Natural killer cell (primary cell): ENCODE results near the gene SULT1C3. TPM values are rescaled to one million over a fixed set of nuclear protein-coding genes. Genes with fewer than 3 reads are reported as not detected.

Experiments
- ATAC-seq, 3 donors: fragments of 150-1000 bp in 2 of 3; fragments of 200-7000 bp in 1 of 3; cut with Tn5 transposase; 1 replicate in 1 of 3; 2 replicates in 2 of 3; pipeline ENCODE4 v1.10.0; 2021; ENCODE audit warnings: mild to moderate bottlenecking in 2 of 3, moderate library complexity in 2 of 3
- DNase-seq, 2 donors: peaks; one replicate each; pipeline versions ENCODE4 v3.0.0 to v3.0.0-alpha.2; 2013 to 2021; ENCODE audit warnings: mixed read lengths in 1 of 2
- H3K27ac ChIP-seq: one replicate; pipeline ENCODE4 v1.5.1; 2013; ENCODE audit warnings: mild to moderate bottlenecking, low read length
- H3K27me3 ChIP-seq: one replicate; pipeline ENCODE4 v1.6.1; 2013; ENCODE audit warnings: low read length; ENCODE audit not compliant: control insufficient read depth, insufficient read depth
- H3K36me3 ChIP-seq: one replicate; pipeline ENCODE4 v1.6.1; 2013; ENCODE audit warnings: low read length; ENCODE audit not compliant: control insufficient read depth, insufficient read depth
- H3K4me1 ChIP-seq: one replicate; pipeline ENCODE4 v1.6.1; 2013; ENCODE audit warnings: low read length; ENCODE audit not compliant: control insufficient read depth, insufficient read depth
- H3K4me3 ChIP-seq: one replicate; pipeline ENCODE4 v1.5.1; 2013; ENCODE audit warnings: low read length
- H3K9me3 ChIP-seq: one replicate; pipeline ENCODE4 v1.6.1; 2013; ENCODE audit warnings: low read length; ENCODE audit not compliant: control insufficient read depth, insufficient read depth
- H3K27ac Mint-ChIP-seq, 2 donors: one replicate each; pipeline ENCODE4 v1.8.0; 2022; ENCODE audit warnings: mild to moderate bottlenecking in 2 of 2, mixed read lengths in 2 of 2, moderate library complexity in 1 of 2
- H3K27me3 Mint-ChIP-seq, 2 donors: one replicate each; pipeline ENCODE4 v1.8.0; 2022; ENCODE audit warnings: low read depth in 2 of 2, mixed read lengths in 2 of 2
- H3K36me3 Mint-ChIP-seq: one replicate; pipeline ENCODE4 v1.8.0; 2022; ENCODE audit warnings: mixed read lengths
- H3K4me1 Mint-ChIP-seq, 2 donors: one replicate each; pipeline ENCODE4 v1.8.0; 2022; ENCODE audit warnings: mixed read lengths in 2 of 2
- H3K4me3 Mint-ChIP-seq: one replicate; pipeline ENCODE4 v1.8.0; 2022; ENCODE audit warnings: mild to moderate bottlenecking, moderate library complexity, mixed read lengths
- H3K9me3 Mint-ChIP-seq, 2 donors: one replicate each; pipeline ENCODE4 v1.8.0; 2022; ENCODE audit warnings: mixed read lengths in 2 of 2
- CTCF ChIP-seq: fragments of 200-600 bp; IDR thresholded peaks from one replicate; pipeline ENCODE4 v1.8.0; 2022; ENCODE audit warnings: antibody characterized with exemption
- WGBS: methylation state at CpG from one replicate; pipeline ENCODE4 v1.1.7; 2013; ENCODE audit warnings: missing lambda C conversion rate; ENCODE audit not compliant: insufficient coverage; 5-methylcytosine and 5-hydroxymethylcytosine counted together
- intact Hi-C: fragments of 100-400 bp; cut with micrococcal nuclease; formaldehyde crosslinking; loops from one replicate; pipeline ENCODE4 v1.14.2; 2022
- total RNA-seq, 4 donors: library from RNA; stranded (reverse); fragments of 120-200 nt in 1 of 4; gene quantifications; one replicate each; pipeline versions ENCODE4 v1.2.3 to v1.2.4, GENCODE V29; 2013 to 2022

Gene SULT1C3
- total RNA-seq, 3 donors from 2014 or later (not counting 1 experiment from before 2014, with no cell fraction given), result not detected

DNA sequence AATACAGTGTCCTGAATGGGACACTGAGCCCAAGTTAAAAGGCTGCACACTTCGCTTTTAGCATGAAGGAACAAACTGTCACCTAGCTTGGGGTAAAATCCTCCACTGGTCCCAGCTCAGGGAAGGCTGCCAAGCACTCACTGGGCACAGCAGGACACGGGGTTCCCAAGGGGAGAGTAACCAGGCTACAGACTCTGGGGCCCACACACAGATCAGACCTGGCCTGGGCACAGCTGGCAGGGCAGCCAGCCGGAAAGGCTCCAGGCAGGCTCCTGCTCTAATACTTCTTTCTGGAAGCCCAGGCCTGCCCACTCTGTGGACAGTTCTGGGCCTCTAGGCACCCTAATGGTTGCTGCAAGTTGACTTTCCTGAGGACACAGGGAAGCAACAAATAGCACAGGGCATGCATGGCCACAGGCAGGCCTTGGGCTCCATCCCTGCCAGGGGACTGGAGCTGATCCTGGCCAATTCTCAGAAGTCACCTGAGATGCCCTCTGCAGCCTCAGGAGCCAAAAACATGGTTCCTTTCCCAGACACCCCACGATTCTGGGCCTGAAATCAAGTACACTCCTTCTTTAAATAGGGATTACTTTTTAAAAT is 18.7 kb upstream of the SULT1C3 start:
- Histone ChIP-seq H3K4me3 (no peak overlapping the region), H3K27me3 (no peaks in the 10 kb centered on the region), H3K4me1 (no peaks in the 10 kb centered on the region), H3K27ac (no peak overlapping the region), H3K36me3 (no peaks in the 10 kb centered on the region), H3K9me3 (peaks cover 9% of the 10 kb centered on the region)
- no peaks in the 10 kb centered on the region for H3K4me1 Mint-ChIP-seq
- no peak overlapping the region for H3K27ac Mint-ChIP-seq
- H3K27me3 Mint-ChIP-seq, result no peaks in the 10 kb centered on the region
- peaks cover 5 to 9% of the 10 kb centered on the region in 2 donors for H3K9me3 Mint-ChIP-seq
- DNase-seq (no peak), ATAC-seq (no peak)
- 79% methylated on average over 4 of the region's 4 CpGs for WGBS
- intact Hi-C loops, result no loop called here
- no peak overlapping the region for H3K4me3 Mint-ChIP-seq
- TF ChIP-seq CTCF, result no peak
- no peaks in the 10 kb centered on the region for H3K36me3 Mint-ChIP-seq

DNA sequence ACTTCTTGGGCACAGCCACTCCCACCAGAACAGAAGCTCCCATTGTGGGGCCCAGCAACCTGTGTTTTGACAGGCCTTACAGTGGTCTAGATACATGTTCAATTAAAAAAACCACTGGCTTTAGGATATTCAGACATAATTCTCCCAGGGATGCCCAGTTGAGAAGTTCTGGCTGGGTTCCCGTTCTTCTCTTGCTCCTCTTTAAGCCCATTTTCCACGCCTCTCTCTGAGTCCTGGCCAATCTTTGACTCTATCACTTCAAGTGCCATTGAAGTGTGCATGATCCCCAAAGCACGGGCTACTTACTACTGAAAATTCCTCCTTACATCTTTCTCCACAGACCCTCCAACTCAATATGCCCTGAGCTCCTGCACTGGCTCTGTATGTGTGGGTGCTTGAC is 17.5 kb upstream of the SULT1C3 start:
- intact Hi-C loops, result no loop called here
- TF ChIP-seq CTCF, result no peak
- Histone ChIP-seq H3K4me3 (no peak overlapping the region), H3K9me3 (peaks cover 9% of the 10 kb centered on the region), H3K27ac (no peak overlapping the region), H3K4me1 (no peaks in the 10 kb centered on the region), H3K36me3 (no peaks in the 10 kb centered on the region), H3K27me3 (no peaks in the 10 kb centered on the region)
- peaks cover 5 to 9% of the 10 kb centered on the region in 2 donors for H3K9me3 Mint-ChIP-seq
- H3K4me1 Mint-ChIP-seq, result no peaks in the 10 kb centered on the region
- ATAC-seq (no peak), DNase-seq (no peak)
- no peak overlapping the region for H3K4me3 Mint-ChIP-seq
- no peak overlapping the region for H3K27ac Mint-ChIP-seq
- 82% methylated on average over 3 of the region's 3 CpGs for WGBS
- no peaks in the 10 kb centered on the region for H3K36me3 Mint-ChIP-seq
- peaks cover 0 to 2% of the 10 kb centered on the region in 2 donors for H3K27me3 Mint-ChIP-seq

- Histone ChIP-seq H3K9me3 (peaks cover 9% of the 10 kb centered on the region), H3K4me1 (no peaks in the 10 kb centered on the region), H3K36me3 (no peaks in the 10 kb centered on the region), H3K27ac (no peak overlapping the region), H3K27me3 (no peaks in the 10 kb centered on the region), H3K4me3 (no peak overlapping the region)
- H3K27ac Mint-ChIP-seq, result no peak overlapping the region
- intact Hi-C loops, result no loop called here
- peaks cover 0 to 4% of the 10 kb centered on the region in 2 donors for H3K27me3 Mint-ChIP-seq
- no peaks in the 10 kb centered on the region for H3K36me3 Mint-ChIP-seq
- H3K9me3 Mint-ChIP-seq, result peaks cover 5 to 9% of the 10 kb centered on the region in 2 donors
- no peaks in the 10 kb centered on the region for H3K4me1 Mint-ChIP-seq
- WGBS, result 88% methylated on average over 4 of the region's 4 CpGs
- no peak for ATAC-seq
- DNase-seq, result no peak
- H3K4me3 Mint-ChIP-seq, result no peak overlapping the region
- TF ChIP-seq CTCF, result no peak
These were observed 16.2 kb upstream of the SULT1C3 start for GRCh38 chr2:108223573-108223972.

- Histone ChIP-seq H3K9me3 (peaks cover 9% of the 10 kb centered on the region), H3K27me3 (no peaks in the 10 kb centered on the region), H3K4me1 (no peaks in the 10 kb centered on the region), H3K27ac (no peak overlapping the region), H3K36me3 (no peaks in the 10 kb centered on the region), H3K4me3 (no peak overlapping the region)
- no peak for TF ChIP-seq CTCF
- H3K27ac Mint-ChIP-seq, result no peak overlapping the region
- DNase-seq, result no peak
- no peaks in the 10 kb centered on the region for H3K4me1 Mint-ChIP-seq
- peaks cover 0 to 4% of the 10 kb centered on the region in 2 donors for H3K27me3 Mint-ChIP-seq
- intact Hi-C loops, result no loop called here
- peaks cover 5 to 9% of the 10 kb centered on the region in 2 donors for H3K9me3 Mint-ChIP-seq
- H3K4me3 Mint-ChIP-seq, result no peak overlapping the region
- no peaks in the 10 kb centered on the region for H3K36me3 Mint-ChIP-seq
- WGBS, result 94% methylated on average over 1 of the region's 1 CpG
- ATAC-seq, result no peak
These were observed 15.7 kb upstream of the SULT1C3 start for GRCh38 chr2:108224022-108224421.
